Measurements from ENCODE around the gene ZNF311. TPM values are rescaled to one million over a fixed set of nuclear protein-coding genes. Genes with fewer than 3 reads are reported as not detected.

Gene ZNF311
- 0.99 and 1.3 TPM in 2 replicates for total RNA-seq

DNA sequence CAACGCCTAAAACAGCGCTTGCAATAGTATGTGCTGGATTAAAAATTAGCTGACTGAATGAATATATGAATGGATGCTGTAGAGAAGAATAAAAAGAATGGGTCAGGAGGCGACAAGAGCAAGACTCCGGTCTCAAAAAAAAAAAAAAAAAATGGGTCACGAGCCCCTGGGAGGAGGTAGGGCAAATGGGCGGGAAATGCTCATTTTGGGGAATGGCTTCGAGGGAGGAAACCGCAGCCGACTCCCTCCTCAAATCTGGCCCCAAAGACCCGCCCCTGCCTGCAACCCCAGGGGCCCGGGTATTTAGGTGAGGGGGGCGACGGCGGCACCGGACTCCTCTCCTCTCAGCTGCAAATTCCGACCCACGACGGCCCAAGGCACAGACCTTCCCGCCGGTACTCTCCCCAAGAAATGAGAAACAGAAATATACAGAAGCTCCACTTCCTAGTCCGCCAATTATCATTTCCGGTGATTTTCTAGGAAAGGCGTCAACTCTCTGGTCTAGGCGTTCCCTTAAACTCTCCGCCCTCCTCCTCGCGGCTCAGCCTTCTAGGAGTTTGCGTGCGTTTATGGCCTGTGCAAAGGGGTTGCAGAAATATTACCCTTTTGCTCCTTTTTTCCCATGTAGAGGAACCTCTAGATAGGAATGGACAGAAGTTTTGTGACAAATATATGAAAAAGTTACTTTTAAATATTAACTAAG lies at the start of gene ZNF311:
Gene ZNF311, minus strand, starts transcription at position 133 of the 703 bp plus-strand sequence. CDS start 1,361 bp downstream, outside the sequence.

DNA sequence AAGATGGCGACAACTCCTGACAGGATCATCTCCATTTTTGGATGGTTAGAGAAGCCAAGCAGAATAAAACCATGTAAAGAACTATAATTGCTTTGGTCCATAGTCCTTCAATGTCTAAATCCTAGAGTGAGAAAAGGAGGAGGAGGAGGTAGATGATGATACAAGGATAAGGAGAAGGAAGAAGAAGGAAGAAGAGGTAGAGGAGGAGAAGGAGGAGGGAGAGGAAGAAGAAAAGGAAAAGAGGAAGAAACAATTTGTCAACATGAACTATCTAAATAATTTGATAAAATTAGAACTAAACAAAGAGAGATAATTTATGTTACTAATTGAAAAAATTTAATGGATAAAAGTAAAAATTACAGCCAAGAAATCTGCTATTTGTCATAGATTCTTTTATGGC lies 40.0 kb upstream of the ZNF311 start, which contains the start of gene OR2W1:
Gene OR2W1, minus strand, starts transcription at position 101 of the 400 bp plus-strand sequence. Its CDS starts 0 bp downstream, at position 101.

Other genes with a start within 250 kb of the ZNF311 start
- 38.8 and 47.4 TPM in 2 replicates for gene TRIM27, start 81.3 kb downstream of the ZNF311 start, total RNA-seq
- not detected in 2 replicates for gene OR2W1, start 39.9 kb upstream of the ZNF311 start, total RNA-seq
- gene OR2B3, start 82.0 kb upstream of the ZNF311 start, total RNA-seq, result not detected in 2 replicates
- not detected in 2 replicates for gene OR2J1, start 94.2 kb upstream of the ZNF311 start, total RNA-seq
- gene OR2J3, start 102.7 kb upstream of the ZNF311 start, total RNA-seq, result not detected in 2 replicates
- not detected in 2 replicates for gene OR2J2, start 165.6 kb upstream of the ZNF311 start, total RNA-seq